ENCODE results near the gene GORASP1. TPM values are rescaled to one million over a fixed set of nuclear protein-coding genes. Genes with fewer than 3 reads are reported as not detected.

Gene GORASP1
- polyA plus RNA-seq, 1 donor (not counting 4 experiments of a cell fraction or from before 2014, with no cell fraction given): 43.7 TPM

- H3K79me2 ChIP-seq (ENCODE audit: control insufficient read depth, insufficient read depth, low read length): no peaks in the 10 kb centered on the region
- dilution Hi-C loops (cut with MboI; ENCODE audit: extremely low pct_ligation_motif_present, low sequenced_read_pairs): no loop called here
- H3K4me2 ChIP-seq (ENCODE audit: control insufficient read depth, extremely low read depth, insufficient read depth, low read depth, low read length): no peak overlapping the region
- FAIRE-seq (no peak), DNase-seq (ENCODE audit: low read depth, low spot score) (no peak)
- H3K9me3 ChIP-seq (ENCODE audit: control insufficient read depth, low read depth, low read length): no peaks in the 10 kb centered on the region
- H3K4me3 ChIP-seq (ENCODE audit: control insufficient read depth in 2 of 3, extremely low read depth in 1 of 3, insufficient read depth in 2 of 3, low read depth in 1 of 3, low read length in 3 of 3): no peak overlapping the region
- H3K36me3 ChIP-seq (ENCODE audit: control insufficient read depth in 2 of 2, extremely low read depth in 1 of 2, insufficient read depth in 2 of 2, low read length in 2 of 2): peaks cover 9 to 13% of the 10 kb centered on the region in 2 experiments
- TF ChIP-seq EZH2 (IDR thresholded peaks at IDR 0.05; ENCODE audit: low read length): no peak
- TF ChIP-seq CTCF (optimal IDR thresholded peaks at IDR 0.05 in 1 of 3, IDR thresholded peaks at IDR 0.05 in 1 of 3, conservative IDR thresholded peaks at IDR 0.05 in 1 of 3; ENCODE audit: extremely low read depth in 1 of 3, insufficient read depth in 2 of 3, low read length in 3 of 3): no peak
- no peaks in the 10 kb centered on the region for H3K27me3 ChIP-seq (ENCODE audit: control insufficient read depth, extremely low read depth, insufficient read depth, low read length)
- H4K20me1 ChIP-seq (ENCODE audit: control insufficient read depth, extremely low read depth, insufficient read depth, low read length): no peaks in the 10 kb centered on the region
- no peak overlapping the region for H2AFZ ChIP-seq (ENCODE audit: control insufficient read depth, low read length)
- H3K4me1 ChIP-seq (ENCODE audit: control insufficient read depth, extremely low read depth, insufficient read depth, low read length): peaks cover 3% of the 10 kb centered on the region
- no peak overlapping the region for H3K9ac ChIP-seq (ENCODE audit: control insufficient read depth, extremely low read depth, insufficient read depth, low read length)
- H3K27ac ChIP-seq (ENCODE audit: control insufficient read depth, insufficient read depth, low read length): no peak overlapping the region
- no peaks in the 10 kb centered on the region for H3K9me1 ChIP-seq (ENCODE audit: control insufficient read depth, extremely low read depth, insufficient read depth, low read length)
Observed at GRCh38 chr3:39088456-39088855, 19.0 kb downstream of the GORASP1 start.

- Histone ChIP-seq H3K27ac (ENCODE audit: control insufficient read depth, insufficient read depth, low read length) (no peak overlapping the region), H3K27me3 (ENCODE audit: control insufficient read depth, extremely low read depth, insufficient read depth, low read length) (no peaks in the 10 kb centered on the region), H3K79me2 (ENCODE audit: control insufficient read depth, insufficient read depth, low read length) (no peaks in the 10 kb centered on the region), H3K9me3 (ENCODE audit: control insufficient read depth, low read depth, low read length) (no peaks in the 10 kb centered on the region), H3K9me1 (ENCODE audit: control insufficient read depth, extremely low read depth, insufficient read depth, low read length) (no peaks in the 10 kb centered on the region), H3K4me3 (ENCODE audit: control insufficient read depth in 2 of 3, extremely low read depth in 1 of 3, insufficient read depth in 2 of 3, low read depth in 1 of 3, low read length in 3 of 3) (no peak overlapping the region), H4K20me1 (ENCODE audit: control insufficient read depth, extremely low read depth, insufficient read depth, low read length) (no peaks in the 10 kb centered on the region), H3K4me2 (ENCODE audit: control insufficient read depth, extremely low read depth, insufficient read depth, low read depth, low read length) (no peak overlapping the region), H2AFZ (ENCODE audit: control insufficient read depth, low read length) (no peak overlapping the region), H3K36me3 (ENCODE audit: control insufficient read depth in 2 of 2, extremely low read depth in 1 of 2, insufficient read depth in 2 of 2, low read length in 2 of 2) (peaks cover 7 to 13% of the 10 kb centered on the region in 2 experiments), H3K9ac (ENCODE audit: control insufficient read depth, extremely low read depth, insufficient read depth, low read length) (no peak overlapping the region), H3K4me1 (ENCODE audit: control insufficient read depth, extremely low read depth, insufficient read depth, low read length) (peaks cover 3% of the 10 kb centered on the region)
- no peak for TF ChIP-seq CTCF (optimal IDR thresholded peaks at IDR 0.05 in 1 of 3, IDR thresholded peaks at IDR 0.05 in 1 of 3, conservative IDR thresholded peaks at IDR 0.05 in 1 of 3; ENCODE audit: extremely low read depth in 1 of 3, insufficient read depth in 2 of 3, low read length in 3 of 3)
- TF ChIP-seq EZH2 (IDR thresholded peaks at IDR 0.05; ENCODE audit: low read length): no peak
- dilution Hi-C loops (cut with MboI; ENCODE audit: extremely low pct_ligation_motif_present, low sequenced_read_pairs): no loop called here
- FAIRE-seq (no peak), DNase-seq (ENCODE audit: low read depth, low spot score) (no peak)
Observed at GRCh38 chr3:39086144-39086543, 21.3 kb downstream of the GORASP1 start.

All from keratinocyte (primary cell).